NCI-H82 (cell line): Measurements from ENCODE around the gene EGLN2.
"Not testable (repeated sequence)": the region's sequence is repeated elsewhere in the genome, so short reads cannot be mapped to it uniquely, and the experiment has no call there.

Experiments
- DNase-seq: peaks from one replicate; lab custom pipeline; 2025; lab: John Stamatoyannopoulos, UW

EGLN2 gene

DNA sequence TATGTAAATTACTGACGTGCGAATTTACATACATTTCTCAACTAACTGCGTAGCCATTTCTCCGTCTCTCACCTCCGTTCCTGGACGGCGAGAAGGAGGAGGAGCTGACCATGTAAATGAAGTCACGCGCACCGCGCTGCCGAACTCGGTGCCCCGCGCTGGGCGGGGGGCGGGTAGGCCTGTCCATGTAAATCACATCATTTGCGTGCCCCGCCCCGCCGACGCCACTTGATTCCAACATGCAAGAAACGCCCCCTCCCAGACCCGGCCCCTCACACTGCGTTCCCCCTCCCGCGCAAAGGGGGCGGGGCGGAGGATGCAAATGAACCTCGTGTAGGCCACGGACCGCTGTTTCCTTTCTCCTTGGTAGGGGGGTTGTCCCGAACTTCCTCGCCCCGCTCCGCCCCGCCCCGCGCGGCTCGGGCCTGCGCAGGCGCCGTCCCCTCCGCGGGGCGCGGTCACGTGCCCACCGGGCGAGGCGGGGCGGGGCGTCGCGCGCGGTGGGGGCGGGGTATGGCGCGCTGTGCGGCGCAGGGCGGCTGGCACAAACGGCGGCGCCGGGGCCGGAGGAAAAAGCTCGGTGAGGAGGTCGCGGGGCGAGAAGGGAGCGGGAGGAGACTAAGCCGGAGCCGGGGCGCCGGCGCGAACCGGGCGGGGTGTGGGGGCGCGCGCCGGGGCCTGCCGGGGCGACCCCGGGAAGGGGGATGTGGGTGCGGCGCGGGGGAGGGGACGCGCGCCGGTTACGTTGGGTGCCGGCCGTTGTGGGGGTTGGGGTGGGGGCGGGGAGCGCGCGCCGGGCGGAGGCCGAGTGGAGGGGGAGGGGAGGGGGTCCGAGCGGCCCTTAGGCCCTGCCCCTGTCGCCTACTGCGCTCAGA lies at the start of gene EGLN2:
TSS of gene EGLN2 (plus strand) at position 509 of the 875 bp plus-strand sequence. CDS start 1,382 bp downstream, outside the sequence.
- peak; percentile 100 for DNase-seq

- DNase-seq, result peak; percentile 100
These were observed 48.7 kb upstream of the EGLN2 start, which contains the start of gene ACTMAP for GRCh38 chr19:40750058-40750873. Gene ACTMAP, minus strand, starts transcription at chr19:40750477. Its CDS starts 674 bp downstream, at chr19:40749803.

GRCh38 chr19:40750874-40751537 lies 48.0 kb upstream of the EGLN2 start, which contains the start of gene SNRPA:
Gene SNRPA, plus strand, starts transcription at chr19:40751203. Its CDS starts 206 bp downstream, at chr19:40751409.
- peak; percentile 99 for DNase-seq

- no peak for DNase-seq
These were observed 46.7 kb upstream of the EGLN2 start for GRCh38 chr19:40752257-40752781.

DNA sequence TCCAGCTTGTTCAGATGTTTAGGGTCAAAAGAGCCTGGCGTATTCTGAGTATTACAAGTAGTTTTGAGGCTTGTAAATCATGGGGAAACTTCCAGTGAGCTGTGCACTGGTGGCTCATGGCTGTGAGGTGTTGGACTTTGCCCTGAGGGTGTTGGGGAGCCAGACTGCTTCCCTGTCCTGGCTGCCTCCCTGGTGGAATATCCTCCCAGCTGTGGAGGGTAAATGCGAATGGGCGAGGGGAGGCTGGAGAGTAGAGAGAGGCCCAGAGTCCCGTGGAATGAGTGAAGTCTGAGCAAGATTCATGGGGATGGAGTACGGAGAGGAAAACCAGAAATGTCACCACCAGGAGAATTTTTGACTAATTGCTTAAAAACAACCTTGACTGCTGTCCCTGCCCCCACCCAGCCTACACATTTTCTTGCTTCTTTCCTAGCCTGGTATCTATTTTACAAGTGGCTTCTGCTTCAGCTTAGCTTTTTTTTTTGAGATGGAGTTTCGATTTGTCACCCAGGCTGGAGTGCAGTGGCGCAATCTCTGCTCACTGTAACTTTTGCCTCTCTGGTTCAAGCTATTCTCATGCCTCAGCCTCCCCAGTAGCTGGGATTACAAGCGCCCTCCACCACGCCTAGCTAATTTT lies 44.3 kb upstream of the EGLN2 start:
- DNase-seq, result no peak

DNA sequence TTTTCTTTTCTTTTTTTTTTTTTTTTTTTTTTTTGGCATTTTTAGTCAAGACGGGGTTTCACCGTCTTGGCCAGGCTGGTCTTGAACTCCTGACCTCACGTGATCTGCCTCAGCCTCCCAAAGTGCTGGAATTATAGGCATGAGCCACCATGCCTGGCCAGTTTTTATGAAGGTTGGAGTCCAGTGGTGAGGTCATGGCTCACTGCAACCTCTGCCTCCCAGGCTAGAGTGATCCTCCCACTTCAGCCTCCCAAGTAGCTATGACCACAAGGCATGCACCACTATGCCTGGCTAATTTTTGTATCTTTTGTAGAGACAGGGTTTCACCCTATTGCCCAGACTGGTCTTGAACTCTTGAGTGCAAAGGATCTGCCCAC lies 43.8 kb upstream of the EGLN2 start:
- DNase-seq, result no peak

DNA sequence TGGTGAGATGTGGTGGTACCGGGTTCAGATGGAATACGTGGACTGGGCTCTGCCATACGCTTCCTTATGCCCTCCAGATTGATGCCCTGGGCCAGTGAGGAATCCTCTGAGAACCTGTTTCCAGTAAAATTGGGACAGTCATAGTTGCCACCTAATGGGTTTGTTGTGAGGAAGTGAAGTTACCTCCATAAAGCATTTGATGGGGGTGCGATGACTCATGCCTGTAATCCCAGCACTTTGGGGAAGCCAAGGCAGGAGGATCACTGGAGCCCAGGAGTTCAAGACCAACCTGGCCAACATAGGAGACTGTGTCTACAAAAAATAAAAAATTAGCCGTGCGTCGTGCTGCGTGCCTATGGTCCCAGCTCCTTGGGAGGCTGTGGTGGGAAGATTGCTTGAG lies 43.2 kb upstream of the EGLN2 start:
- DNase-seq, result no peak

GRCh38 chr19:40756502-40757110 lies 42.4 kb upstream of the EGLN2 start:
- DNase-seq, result no peak

DNA sequence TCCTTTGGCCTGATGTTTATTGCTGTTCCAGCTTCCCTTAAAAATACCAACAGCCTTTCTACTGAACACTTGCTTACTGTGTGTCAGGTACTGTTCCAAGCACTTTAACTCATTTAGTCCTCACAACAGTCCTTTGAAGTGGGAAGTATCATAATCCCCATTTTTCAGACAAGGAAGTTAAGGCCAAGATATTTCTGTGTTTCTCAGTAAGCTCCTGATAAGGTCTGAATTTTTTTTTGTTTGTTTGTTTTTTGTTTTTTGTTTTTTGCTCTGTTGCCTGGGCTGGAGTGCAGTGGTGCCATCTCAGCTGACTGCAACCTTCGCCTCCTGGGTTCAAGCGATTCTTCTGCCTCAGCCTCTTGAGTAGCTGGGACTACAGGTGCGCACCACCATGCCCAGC lies 40.5 kb upstream of the EGLN2 start:
- DNase-seq, result no peak

DNA sequence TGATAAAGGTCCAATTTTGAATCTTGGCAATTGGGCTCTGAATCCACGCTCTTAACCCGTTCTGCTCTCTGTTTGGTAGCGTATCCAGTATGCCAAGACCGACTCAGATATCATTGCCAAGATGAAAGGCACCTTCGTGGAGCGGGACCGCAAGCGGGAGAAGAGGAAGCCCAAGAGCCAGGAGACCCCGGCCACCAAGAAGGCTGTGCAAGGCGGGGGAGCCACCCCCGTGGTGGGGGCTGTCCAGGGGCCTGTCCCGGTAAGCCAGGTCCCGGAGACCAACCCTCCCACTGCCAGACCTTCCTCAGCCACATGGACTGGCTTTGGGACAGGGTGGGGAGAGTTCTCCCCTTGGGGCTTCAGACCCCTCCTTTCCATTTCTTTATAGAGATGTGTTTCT lies 39.6 kb upstream of the EGLN2 start:
- DNase-seq, result no peak

GRCh38 chr19:40762754-40763470 lies 36.1 kb upstream of the EGLN2 start:
- DNase-seq, result no peak

GRCh38 chr19:40763526-40763925 lies 35.5 kb upstream of the EGLN2 start:
- DNase-seq, result no peak

GRCh38 chr19:40763963-40764362 lies 35.0 kb upstream of the EGLN2 start:
- no peak for DNase-seq

- DNase-seq, result not testable (repeated sequence)
These were observed 32.6 kb upstream of the EGLN2 start for GRCh38 chr19:40766385-40766784.

DNA sequence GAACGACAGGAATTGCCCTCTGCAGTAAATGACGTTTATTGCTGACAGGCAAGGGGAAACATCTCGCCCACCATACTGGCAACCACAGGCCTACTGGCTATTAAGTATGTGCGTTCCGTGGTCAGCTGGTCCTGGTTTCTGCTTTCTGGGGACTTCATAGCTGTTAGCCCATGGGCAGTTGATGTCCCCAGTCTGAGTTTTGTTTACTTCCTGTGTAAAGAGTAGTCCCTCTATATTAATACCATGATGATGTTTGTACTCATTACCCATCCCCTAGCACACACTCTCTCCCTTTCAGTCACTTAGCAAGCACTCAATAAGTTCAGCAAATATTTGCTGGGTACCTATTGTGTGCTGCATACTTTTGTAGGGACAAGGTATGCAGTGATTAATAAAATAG lies 30.1 kb upstream of the EGLN2 start:
- no peak for DNase-seq

DNA sequence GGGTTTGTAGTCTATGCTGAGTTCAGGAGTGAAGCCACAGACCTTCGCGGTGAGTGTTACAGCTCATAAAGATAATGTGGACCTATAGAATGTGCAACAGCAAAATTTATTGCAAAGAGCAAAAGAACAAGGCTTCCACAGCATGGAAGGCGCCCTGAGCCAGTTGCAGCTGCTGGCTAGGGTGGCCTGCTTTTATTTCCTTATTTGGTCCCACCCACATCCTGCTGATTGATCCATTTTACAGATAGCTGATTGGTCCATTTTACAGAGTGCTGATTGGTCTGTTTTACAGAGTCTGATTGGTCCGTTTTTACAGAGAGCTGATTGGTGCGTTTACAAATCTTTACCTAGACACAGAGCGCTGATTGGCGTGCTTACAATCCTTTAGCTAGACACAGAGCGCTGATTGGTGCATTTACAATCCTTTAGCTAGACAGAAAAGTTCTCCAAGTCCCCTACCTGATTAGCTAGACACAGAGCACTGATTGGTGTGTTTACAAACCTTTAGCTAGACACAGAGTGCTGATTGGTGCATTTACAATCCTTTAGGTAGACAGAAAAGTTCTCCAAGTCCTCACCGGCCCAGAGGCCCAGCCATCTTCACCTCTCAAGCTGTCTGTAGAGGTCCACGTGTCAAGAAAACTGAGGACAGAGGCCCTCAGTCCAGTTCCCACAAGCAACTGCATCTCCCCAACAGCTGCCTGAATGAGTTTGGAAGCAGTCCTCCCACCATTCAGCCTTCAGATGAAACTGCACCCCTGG lies 27.7 kb upstream of the EGLN2 start:
- DNase-seq, result peak; percentile 58

GRCh38 chr19:40774916-40775631 lies 23.9 kb upstream of the EGLN2 start, which contains the start of gene MIA:
Gene MIA, plus strand, starts transcription at chr19:40775521. Its CDS starts 22 bp downstream, at chr19:40775543.
- no peak for DNase-seq

- no peak for DNase-seq
These were observed 23.4 kb upstream of the EGLN2 start for GRCh38 chr19:40775632-40776022.

- DNase-seq, result no peak
These were observed 22.6 kb upstream of the EGLN2 start for GRCh38 chr19:40776364-40776763.
